ENCODE results near the gene DPP10.

DNA sequence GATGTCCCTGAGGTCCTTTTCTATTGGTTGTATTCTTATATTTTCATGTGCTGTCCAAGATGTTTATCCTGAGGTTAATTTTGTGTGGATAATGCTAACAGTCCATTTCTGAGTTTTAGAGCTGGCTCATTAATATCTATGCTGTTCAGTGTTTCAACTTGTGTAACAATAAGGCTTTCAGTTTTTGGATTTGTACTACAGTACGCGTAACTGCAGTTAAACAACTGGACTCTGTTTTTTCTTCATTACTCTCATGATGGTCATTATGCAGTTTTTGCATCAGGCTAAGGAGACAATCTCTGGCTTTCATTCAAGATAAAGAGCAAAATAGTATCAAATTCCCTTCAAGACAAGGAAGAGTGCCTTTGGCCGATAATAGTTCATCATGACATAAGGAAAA, 1364.8 kb downstream of the DPP10 start:
- TF ChIP-seq, protein P1, sequence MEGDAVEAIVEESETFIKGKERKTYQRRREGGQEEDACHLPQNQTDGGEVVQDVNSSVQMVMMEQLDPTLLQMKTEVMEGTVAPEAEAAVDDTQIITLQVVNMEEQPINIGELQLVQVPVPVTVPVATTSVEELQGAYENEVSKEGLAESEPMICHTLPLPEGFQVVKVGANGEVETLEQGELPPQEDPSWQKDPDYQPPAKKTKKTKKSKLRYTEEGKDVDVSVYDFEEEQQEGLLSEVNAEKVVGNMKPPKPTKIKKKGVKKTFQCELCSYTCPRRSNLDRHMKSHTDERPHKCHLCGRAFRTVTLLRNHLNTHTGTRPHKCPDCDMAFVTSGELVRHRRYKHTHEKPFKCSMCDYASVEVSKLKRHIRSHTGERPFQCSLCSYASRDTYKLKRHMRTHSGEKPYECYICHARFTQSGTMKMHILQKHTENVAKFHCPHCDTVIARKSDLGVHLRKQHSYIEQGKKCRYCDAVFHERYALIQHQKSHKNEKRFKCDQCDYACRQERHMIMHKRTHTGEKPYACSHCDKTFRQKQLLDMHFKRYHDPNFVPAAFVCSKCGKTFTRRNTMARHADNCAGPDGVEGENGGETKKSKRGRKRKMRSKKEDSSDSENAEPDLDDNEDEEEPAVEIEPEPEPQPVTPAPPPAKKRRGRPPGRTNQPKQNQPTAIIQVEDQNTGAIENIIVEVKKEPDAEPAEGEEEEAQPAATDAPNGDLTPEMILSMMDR (conservative IDR thresholded peaks at IDR 0.05; ENCODE audit: low read depth, low read length): no peak
- no peak for TF ChIP-seq EZH2 (IDR thresholded peaks at IDR 0.05; ENCODE audit: low read length, unreplicated experiment)

All from PC-3 (cell line).